H1 (cell line): ENCODE measurements around the gene NEB. TPM values are rescaled to one million over a fixed set of nuclear protein-coding genes. Genes with fewer than 3 reads are reported as not detected.

Experiments
- CTCF ChIA-PET: fragments of 300-600 bp; sonication (Branson Sonifier 250); formaldehyde crosslinking; loops from one replicate; lab custom pipeline; 2021; ENCODE audit not compliant: partially characterized antibody; lab: Charles Lee
- POLR2A ChIA-PET: fragments of 300-600 bp; sonication (Branson Sonifier 250); formaldehyde crosslinking; loops from one replicate; lab custom pipeline; 2021; ENCODE audit warnings: inconsistent platforms; ENCODE audit not compliant: partially characterized antibody; lab: Charles Lee
- DNase-seq, 2 experiments: peaks; one replicate each; pipeline versions ENCODE4 v3.0.0 to v3.0.0-alpha.2; 2010 to 2022; ENCODE audit warnings: low spot score in 2 of 2, low read depth in 1 of 2, mixed read lengths in 1 of 2
- FAIRE-seq: peaks from 2 replicates; lab custom pipeline; 2011; peaks lifted over from hg19 to GRCh38; lab: Jason Lieb, UNC
- H2AFZ ChIP-seq: 2 replicates; pipeline ENCODE4 v1.8.1; 2012; ENCODE audit warnings: low read length, inconsistent platforms
- H2AK5ac ChIP-seq: 2 replicates; pipeline ENCODE4 v1.6.1; 2013; ENCODE audit warnings: low read depth, low read length
- H2BK120ac ChIP-seq: replicated peaks from 2 replicates; pipeline ENCODE3; 2013; ENCODE audit warnings: low read depth, low read length, inconsistent platforms
- H2BK12ac ChIP-seq: 2 replicates; pipeline ENCODE4 v1.6.1; 2013; ENCODE audit warnings: low read depth, low read length
- H2BK15ac ChIP-seq: 2 replicates; pipeline ENCODE4 v1.6.1; 2013; ENCODE audit warnings: low read length
- H2BK20ac ChIP-seq: 2 replicates; pipeline ENCODE4 v1.6.1; 2013; ENCODE audit warnings: low read length
- H2BK5ac ChIP-seq: 2 replicates; pipeline ENCODE4 v1.6.1; 2013; ENCODE audit warnings: low read depth, low read length
- H3K14ac ChIP-seq: 2 replicates; pipeline ENCODE4 v1.6.1; 2013; ENCODE audit warnings: inconsistent platforms; ENCODE audit not compliant: insufficient read length
- H3K18ac ChIP-seq: 2 replicates; pipeline ENCODE4 v1.6.1; 2013; ENCODE audit warnings: low read length; ENCODE audit errors: extremely low read depth
- H3K23ac ChIP-seq: 2 replicates; pipeline ENCODE4 v1.6.1; 2013; ENCODE audit warnings: inconsistent platforms; ENCODE audit not compliant: insufficient read length
- H3K23me2 ChIP-seq: 2 replicates; pipeline ENCODE4 v1.6.1; 2013; ENCODE audit warnings: low read depth, low read length
- H3K27ac ChIP-seq: 2 replicates; pipeline ENCODE4 v1.6.1; 2011; ENCODE audit warnings: low read depth, low read length, inconsistent platforms
- H3K27me3 ChIP-seq, 4 experiments: replicated peaks in 1 of 4; 1 replicate in 1 of 4; 2 replicates in 3 of 4; pipeline versions ENCODE4 v1.6.1 to v1.8.1; 2011 to 2013; ENCODE audit warnings: low read length in 3 of 4, mild to moderate bottlenecking in 3 of 4, inconsistent platforms in 2 of 4, mixed read lengths in 2 of 4, moderate library complexity in 1 of 4; ENCODE audit not compliant: control insufficient read depth in 3 of 4, insufficient read depth in 3 of 4; ENCODE audit errors: extremely low read depth in 1 of 4
- H3K36me3 ChIP-seq, 4 experiments: 2 replicates each; pipeline versions ENCODE4 v1.6.1 to v1.8.1; 2011 to 2013; ENCODE audit warnings: mild to moderate bottlenecking in 4 of 4, low read length in 3 of 4, moderate library complexity in 2 of 4, control low read depth in 1 of 4, inconsistent platforms in 1 of 4; ENCODE audit not compliant: insufficient read depth in 4 of 4, control insufficient read depth in 2 of 4
- H3K4ac ChIP-seq: replicated peaks from 2 replicates; pipeline ENCODE3; 2013; ENCODE audit warnings: low read length, low read depth, mixed read lengths, inconsistent platforms; ENCODE audit not compliant: insufficient read length
- H3K4me1 ChIP-seq, 4 experiments: replicated peaks in 1 of 4; 1 replicate in 1 of 4; 2 replicates in 3 of 4; pipeline versions ENCODE4 v1.6.1 to v1.8.1; 2011 to 2013; ENCODE audit warnings: low read length in 3 of 4, inconsistent platforms in 2 of 4, mixed read lengths in 1 of 4; ENCODE audit not compliant: insufficient read depth in 4 of 4, control insufficient read depth in 3 of 4
- H3K4me2 ChIP-seq, 2 experiments: 2 replicates each; pipeline versions ENCODE4 v1.6.1 to v1.8.1; 2011 to 2013; ENCODE audit warnings: low read depth in 2 of 2, low read length in 2 of 2, control low read depth in 1 of 2, inconsistent platforms in 1 of 2, mild to moderate bottlenecking in 1 of 2; ENCODE audit not compliant: insufficient read depth in 1 of 2
- H3K4me3 ChIP-seq, 4 experiments: fragments of 200-600, 300-600 bp in 1 of 4; sonication (generic), shearing (Covaris generic), sonication (Bioruptor Twin) in 1 of 4; 2 replicates each; pipeline versions ENCODE4 v1.5.1 to v1.8.1; 2011 to 2016; ENCODE audit warnings: low read length in 4 of 4, low read depth in 3 of 4, control low read depth in 2 of 4, inconsistent platforms in 2 of 4, mild to moderate bottlenecking in 2 of 4, mixed read lengths in 1 of 4, moderate library complexity in 1 of 4; ENCODE audit not compliant: insufficient read depth in 2 of 4; ENCODE audit errors: extremely low read depth in 1 of 4
- H3K56ac ChIP-seq: replicated peaks from 2 replicates; pipeline ENCODE3; 2013; ENCODE audit warnings: low read depth, mild to moderate bottlenecking, mixed read lengths, low read length, inconsistent platforms; ENCODE audit not compliant: insufficient read length
- H3K79me1 ChIP-seq: 2 replicates; pipeline ENCODE4 v1.6.1; 2013; ENCODE audit warnings: low read depth, low read length, control low read depth
- H3K79me2 ChIP-seq, 2 experiments: 2 replicates each; pipeline versions ENCODE4 v1.6.1 to v1.8.1; 2012 to 2013; ENCODE audit warnings: low read length in 2 of 2, mild to moderate bottlenecking in 2 of 2, inconsistent platforms in 1 of 2; ENCODE audit not compliant: insufficient read depth in 2 of 2, control insufficient read depth in 1 of 2
- H3K9ac ChIP-seq, 4 experiments: replicated peaks in 1 of 4; 1 replicate in 1 of 4; 2 replicates in 3 of 4; pipeline versions ENCODE4 v1.6.1 to v1.8.1; 2011 to 2013; ENCODE audit warnings: low read depth in 3 of 4, low read length in 3 of 4, control low read depth in 2 of 4, mild to moderate bottlenecking in 2 of 4, moderate library complexity in 2 of 4, inconsistent platforms in 1 of 4; ENCODE audit errors: extremely low read depth in 1 of 4
- H3K9me3 ChIP-seq, 2 experiments: 2 replicates each; pipeline versions ENCODE4 v1.6.1 to v1.8.1; 2012 to 2013; ENCODE audit warnings: mild to moderate bottlenecking in 2 of 2, moderate library complexity in 2 of 2, control low read depth in 1 of 2, inconsistent platforms in 1 of 2, low read depth in 1 of 2, low read length in 1 of 2, mixed read lengths in 1 of 2; ENCODE audit not compliant: insufficient read depth in 2 of 2
- H4K20me1 ChIP-seq, 2 experiments: replicated peaks in 1 of 2; 2 replicates each; pipeline versions ENCODE3 to v1.8.1; 2011 to 2013; ENCODE audit warnings: inconsistent platforms in 2 of 2, low read length in 2 of 2, mild to moderate bottlenecking in 1 of 2; ENCODE audit not compliant: insufficient read depth in 2 of 2, control insufficient read depth in 1 of 2
- H4K5ac ChIP-seq: 2 replicates; pipeline ENCODE4 v1.6.1; 2013; ENCODE audit warnings: low read length, low read depth, mixed read lengths, inconsistent platforms; ENCODE audit not compliant: insufficient read length
- H4K8ac ChIP-seq: 2 replicates; pipeline ENCODE4 v1.8.0; 2013; ENCODE audit warnings: mild to moderate bottlenecking, moderate library complexity, low read length, inconsistent platforms; ENCODE audit not compliant: insufficient read depth; ENCODE audit errors: extremely low read depth
- H4K91ac ChIP-seq: replicated peaks from 2 replicates; pipeline ENCODE3; 2013; ENCODE audit warnings: low read length, mixed read lengths, inconsistent platforms; ENCODE audit not compliant: insufficient read length
- CTBP2 ChIP-seq: IDR thresholded peaks from 2 replicates; pipeline ENCODE4 v1.7.0; 2011; ENCODE audit warnings: borderline replicate concordance, mild to moderate bottlenecking, moderate library complexity, mixed read lengths, low read length; ENCODE audit not compliant: insufficient read depth, insufficient read length
- FOSL1 ChIP-seq: IDR thresholded peaks from 2 replicates; pipeline ENCODE4 v1.6.1; 2011; ENCODE audit warnings: mild to moderate bottlenecking, low read depth, low read length, moderate library complexity; ENCODE audit not compliant: insufficient read depth
- GABPA ChIP-seq: IDR thresholded peaks from 2 replicates; pipeline ENCODE4 v1.6.1; 2011; ENCODE audit warnings: mild to moderate bottlenecking, low read length, moderate library complexity, borderline replicate concordance; ENCODE audit not compliant: insufficient read depth
- GTF2F1 ChIP-seq: IDR thresholded peaks from 2 replicates; pipeline ENCODE4 v1.6.1; 2012; ENCODE audit warnings: low read depth, low read length, improper control_type of control experiment, borderline replicate concordance
- JUND ChIP-seq: IDR thresholded peaks from 2 replicates; pipeline ENCODE4 v1.6.1; 2011; ENCODE audit warnings: mild to moderate bottlenecking, improper control_type of control experiment, low read length
- KDM5A ChIP-seq: fragments of 200-600 bp; IDR thresholded peaks from 2 replicates; pipeline ENCODE4 v1.7.1; 2012; ENCODE audit warnings: mild to moderate bottlenecking, low read length, inconsistent platforms, mixed read lengths
- RNF2 ChIP-seq: fragments of 200-900, 300-1000 bp; sonication (generic); IDR thresholded peaks from 2 replicates; pipeline ENCODE4 v1.7.1; 2016; ENCODE audit warnings: borderline replicate concordance, low read depth, mild to moderate bottlenecking, antibody characterized with exemption, low read length; ENCODE audit not compliant: poor library complexity, severe bottlenecking; ENCODE audit errors: missing control alignments
- SAP30 ChIP-seq: fragments of 300-600 bp; sonication (generic); IDR thresholded peaks from 2 replicates; pipeline ENCODE4 v1.7.1; 2012; ENCODE audit warnings: low read length, moderate library complexity, mild to moderate bottlenecking, inconsistent platforms; ENCODE audit not compliant: insufficient read depth, insufficient replicate concordance
- SP1 ChIP-seq: IDR thresholded peaks from 2 replicates; pipeline ENCODE4 v1.6.1; 2011; ENCODE audit warnings: low read depth, low read length
- SP2 ChIP-seq: IDR thresholded peaks from 2 replicates; pipeline ENCODE4 v1.6.1; 2012; ENCODE audit warnings: mild to moderate bottlenecking, low read length, inconsistent platforms
- SRF ChIP-seq: IDR thresholded peaks from 2 replicates; pipeline ENCODE4 v1.6.1; 2011; ENCODE audit warnings: mild to moderate bottlenecking, low read depth, low read length, moderate library complexity
- TBP ChIP-seq: IDR thresholded peaks from 2 replicates; pipeline ENCODE4 v1.6.1; 2011; ENCODE audit warnings: low read depth, low read length, improper control_type of control experiment
- ZNF274 ChIP-seq: IDR thresholded peaks from 2 replicates; pipeline ENCODE4 v1.7.0; 2012; ENCODE audit warnings: low read length, borderline replicate concordance; ENCODE audit errors: extremely low read depth
- WGBS, 2 experiments: shearing (Covaris generic) in 1 of 2; methylation state at CpG; one replicate each; pipeline versions ENCODE4 v1.1.6 to v1.1.7; 2013 to 2015; ENCODE audit warnings: low lambda C conversion rate in 2 of 2, mixed read lengths in 2 of 2, inconsistent platforms in 1 of 2, low coverage in 1 of 2, missing lambda C conversion rate in 1 of 2; ENCODE audit not compliant: insufficient replicate concordance in 2 of 2, insufficient coverage in 1 of 2, insufficient read length in 1 of 2; ENCODE audit errors: extremely low coverage in 1 of 2, missing lambda C conversion rate in 1 of 2; 5-methylcytosine and 5-hydroxymethylcytosine counted together
- polyA plus RNA-seq, 7 experiments: library from polyadenylated mRNA; depleted of rRNA in 3 of 7; stranded (reverse) in 5 of 7; unstranded in 2 of 7; fragments of >200 nt in 5 of 7; fragments of 200-250 nt in 2 of 7; gene quantifications; 1 replicate in 5 of 7; 2 replicates in 1 of 7; 4 replicates in 1 of 7; pipeline versions ENCODE4 v1.2.1 to v1.2.3, GENCODE V29; 2011 to 2013; ENCODE audit warnings: missing spikeins in 2 of 7, mixed read lengths in 2 of 7
- total RNA-seq: library from RNA; stranded (reverse); fragmentation: NEBNext Ultra II Directional; extraction: Animal tissue kit (Norgen Biotek cat#: 25700); gene quantifications from 2 replicates; pipeline ENCODE4 v1.2.1, GENCODE V29; 2021
- TF ChIP-seq, protein P1 (sequence below): IDR thresholded peaks from 2 replicates; pipeline ENCODE4 v1.6.1; 2012; ENCODE audit warnings: inconsistent platforms

The NEB gene
- total and polyA plus RNA-seq, 2 of the 8 experiments (the other 6 are each of a cell fraction or from before 2014, with no cell fraction given): 1.4 to 2.5 TPM

- Histone ChIP-seq H3K23me2 (no peaks in the 10 kb centered on the region), H2BK15ac (no peak overlapping the region), H3K79me2 (no peaks in the 10 kb centered on the region), H3K4me3 (no peak overlapping the region), H3K23ac (no peak overlapping the region), H4K91ac (no peak overlapping the region), H2BK12ac (no peak overlapping the region), H3K27ac (no peak overlapping the region), H2BK20ac (no peak overlapping the region), H3K18ac (no peak overlapping the region), H3K9ac (no peak overlapping the region), H3K4ac (no peak overlapping the region), H2BK120ac (no peak overlapping the region), H3K9me3 (no peaks in the 10 kb centered on the region), H3K79me1 (no peaks in the 10 kb centered on the region), H3K4me2 (no peak overlapping the region), H3K14ac (no peak overlapping the region), H3K4me1 (no peaks in the 10 kb centered on the region), H3K36me3 (no peaks in the 10 kb centered on the region), H2AK5ac (no peak overlapping the region), H2AFZ (no peak overlapping the region), H4K20me1 (no peaks in the 10 kb centered on the region), H3K27me3 (no peaks in the 10 kb centered on the region; a peak in 1 of 7 replicates), H4K8ac (no peak overlapping the region), H2BK5ac (no peak overlapping the region), H3K56ac (no peak overlapping the region), H4K5ac (no peak overlapping the region)
- POLR2A ChIA-PET: interaction anchor here (2.1 kb wide), 1 partner anchor 14 kb away, joined by 4 read pairs; no protein-coding TSS in a partner anchor
- WGBS, 2 experiments: 89% methylated on average over 5 of the region's 5 CpGs; no CpG with 5 or more reads in 1 of the 2 experiments
- CTCF ChIA-PET: no interaction called here
- DNase-seq (no peak), FAIRE-seq (no peak)
- TF ChIP-seq, protein P1, sequence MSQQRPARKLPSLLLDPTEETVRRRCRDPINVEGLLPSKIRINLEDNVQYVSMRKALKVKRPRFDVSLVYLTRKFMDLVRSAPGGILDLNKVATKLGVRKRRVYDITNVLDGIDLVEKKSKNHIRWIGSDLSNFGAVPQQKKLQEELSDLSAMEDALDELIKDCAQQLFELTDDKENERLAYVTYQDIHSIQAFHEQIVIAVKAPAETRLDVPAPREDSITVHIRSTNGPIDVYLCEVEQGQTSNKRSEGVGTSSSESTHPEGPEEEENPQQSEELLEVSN: no peak
- TF ChIP-seq CTBP2 (no peak), SRF (no peak), GABPA (no peak), SAP30 (no peak), TBP (no peak), SP1 (no peak), KDM5A (no peak), JUND (no peak), ZNF274 (no peak), GTF2F1 (no peak), RNF2 (no peak), SP2 (no peak), FOSL1 (no peak)
These were observed 167.3 kb downstream of the NEB start for GRCh38 chr2:151567006-151567405.
